GM12878 (cell line): ENCODE measurements around the gene CTRB2. TPM values are rescaled to one million over a fixed set of nuclear protein-coding genes. Genes with fewer than 3 reads are reported as not detected.

ENCODE experiments used
- ATAC-seq: fragments of 200-7000 bp; cut with Tn5 transposase; 3 replicates; pipeline ENCODE4 v1.9.1; 2020; ENCODE audit warnings: mild to moderate bottlenecking, moderate library complexity
- Bru-seq: library from RNA; stranded (reverse); fragments of 400-500 nt; gene quantifications from one replicate; lab custom pipeline; 2021; lab: Mats Ljungman, UMichigan
- BruChase-seq, 2 experiments: library from RNA; stranded (reverse); fragments of 400-500 nt; gene quantifications; one replicate each; lab custom pipeline; 2021; lab: Mats Ljungman, UMichigan
- BruUV-seq: library from RNA; stranded (reverse); fragments of 400-500 nt; replicated peaks from 2 replicates; lab custom pipeline; 2021; lab: Mats Ljungman, UMichigan
- CTCF ChIA-PET: fragments of 300-600 bp; sonication (Branson Sonifier 250); formaldehyde crosslinking; extraction: SDS; loops from one replicate; lab custom pipeline; 2021; ENCODE audit warnings: inconsistent platforms; lab: Yijun Ruan, JAX
- POLR2A ChIA-PET: fragments of 350-600 bp; formaldehyde crosslinking; extraction: SDS; loops from one replicate; lab custom pipeline; 2021; ENCODE audit warnings: inconsistent platforms; lab: Charles Lee
- RAD21 ChIA-PET: fragments of 300-600 bp; sonication (Branson Sonifier 250); formaldehyde crosslinking; loops from one replicate; lab custom pipeline; 2023; ENCODE audit warnings: antibody characterized with exemption; ENCODE audit not compliant: unreplicated experiment; lab: Charles Lee
- SMC1A ChIA-PET: fragments of 300-600 bp; sonication (Branson Sonifier 250); formaldehyde crosslinking; loops from one replicate; lab custom pipeline; 2023; ENCODE audit not compliant: unreplicated experiment, uncharacterized antibody; lab: Charles Lee
- DNase-seq: peaks from one replicate; pipeline ENCODE4 v3.0.0-alpha.2; 2011; ENCODE audit warnings: low read depth, low spot score
- FAIRE-seq: peaks from 3 replicates; lab custom pipeline; 2011; peaks lifted over from hg19 to GRCh38; lab: Jason Lieb, UNC
- H2AFZ ChIP-seq: 2 replicates; pipeline ENCODE4 v1.6.0; 2011; ENCODE audit warnings: low read depth, low read length, control low read depth; ENCODE audit not compliant: control insufficient read depth
- H3K27ac ChIP-seq: 2 replicates; pipeline ENCODE4 v1.5.1; 2011; ENCODE audit warnings: control low read depth; ENCODE audit not compliant: control insufficient read depth, insufficient read depth
- H3K27me3 ChIP-seq, 2 experiments: replicated peaks in 1 of 2; 2 replicates each; pipeline versions ENCODE4 v1.6.0 to v1.6.1; 2011; ENCODE audit warnings: low read length in 1 of 2; ENCODE audit not compliant: control insufficient read depth in 2 of 2, insufficient read depth in 2 of 2
- H3K36me3 ChIP-seq, 2 experiments: 2 replicates each; pipeline ENCODE4 v1.5.1; 2011; ENCODE audit warnings: low read length in 1 of 2; ENCODE audit not compliant: control insufficient read depth in 2 of 2, insufficient read depth in 2 of 2
- H3K4me1 ChIP-seq: 2 replicates; pipeline ENCODE4 v1.6.1; 2011; ENCODE audit warnings: mild to moderate bottlenecking, low read length, moderate library complexity, mixed read lengths; ENCODE audit not compliant: control insufficient read depth, insufficient read depth
- H3K4me2 ChIP-seq: 2 replicates; pipeline ENCODE4 v1.6.0; 2011; ENCODE audit warnings: control low read depth; ENCODE audit not compliant: control insufficient read depth, insufficient read depth
- H3K4me3 ChIP-seq: fragments of 200-600 bp; sonication (generic); 2 replicates; pipeline ENCODE4 v1.5.1; 2016
- H3K79me2 ChIP-seq: 2 replicates; pipeline ENCODE4 v1.6.0; 2011; ENCODE audit warnings: low read length; ENCODE audit not compliant: control insufficient read depth, insufficient read depth
- H3K9ac ChIP-seq: 2 replicates; pipeline ENCODE4 v1.8.0; 2011; ENCODE audit warnings: low read length, control low read depth, mixed read lengths; ENCODE audit not compliant: control insufficient read depth, insufficient read depth
- H3K9me3 ChIP-seq: replicated peaks from 3 replicates; pipeline ENCODE4 v1.5.1; 2011; ENCODE audit warnings: mild to moderate bottlenecking, low read length; ENCODE audit not compliant: control insufficient read depth, insufficient read depth
- H4K20me1 ChIP-seq: 2 replicates; pipeline ENCODE4 v1.6.0; 2011; ENCODE audit not compliant: control insufficient read depth, insufficient read depth
- BMI1 ChIP-seq: fragments of 450-650 bp; IDR thresholded peaks from 2 replicates; pipeline ENCODE4 v1.6.1; 2016; ENCODE audit warnings: mild to moderate bottlenecking, moderate library complexity, borderline replicate concordance
- CREB1 ChIP-seq: IDR thresholded peaks from 2 replicates; pipeline ENCODE4 v1.6.1; 2012; ENCODE audit warnings: low read depth, mild to moderate bottlenecking, inconsistent platforms
- DPF2 ChIP-seq: fragments of 450-650 bp; IDR thresholded peaks from 2 replicates; pipeline ENCODE4 v1.6.1; 2017; ENCODE audit warnings: mild to moderate bottlenecking
- NFYA ChIP-seq: IDR thresholded peaks from 2 replicates; pipeline ENCODE4 v1.6.1; 2011; ENCODE audit warnings: low read depth, mild to moderate bottlenecking, low read length, improper control_type of control experiment, borderline replicate concordance
- RB1 ChIP-seq: fragments of 450-650 bp; formaldehyde crosslinking; IDR thresholded peaks from 2 replicates; pipeline ENCODE4 v1.6.1; 2017; ENCODE audit warnings: mild to moderate bottlenecking, borderline replicate concordance
- STAT1 ChIP-seq: fragments of 450-650 bp; conservative IDR thresholded peaks from 2 replicates; pipeline ENCODE4 v1.6.1; 2014; ENCODE audit warnings: antibody characterized with exemption, mild to moderate bottlenecking
- TCF12 ChIP-seq: IDR thresholded peaks from 2 replicates; pipeline ENCODE4 v1.6.1; 2011; ENCODE audit warnings: low read depth, mild to moderate bottlenecking, low read length
- ZBED1 ChIP-seq: IDR thresholded peaks from 2 replicates; pipeline ENCODE4 v1.6.1; 2016; ENCODE audit warnings: borderline replicate concordance
- ZNF207 ChIP-seq: fragments of 450-650 bp; IDR thresholded peaks from 2 replicates; pipeline ENCODE4 v1.6.1; 2014; ENCODE audit warnings: antibody characterized with exemption, mild to moderate bottlenecking, borderline replicate concordance
- ZNF384 ChIP-seq: IDR thresholded peaks from 2 replicates; pipeline ENCODE4 v1.6.1; 2012; ENCODE audit warnings: low read depth, mild to moderate bottlenecking, low read length, improper control_type of control experiment, borderline replicate concordance
- WGBS: methylation state at CpG from one replicate; pipeline ENCODE4 v1.1.6; 2016; ENCODE audit warnings: low lambda C conversion rate; ENCODE audit not compliant: insufficient replicate concordance, insufficient coverage; ENCODE audit errors: missing lambda C conversion rate; 5-methylcytosine and 5-hydroxymethylcytosine counted together
- in situ Hi-C: fragments of 300-500 bp; cut with MboI; formaldehyde crosslinking; loops from 9 replicates; pipeline ENCODE4 v1.14.3; 2018; ENCODE audit warnings: mixed read lengths
- intact Hi-C: fragments of 100-400 bp; cut with micrococcal nuclease; formaldehyde crosslinking; loops from one replicate; pipeline ENCODE4 v1.14.2; 2022; ENCODE audit not compliant: unreplicated experiment
- long read RNA-seq, 2 experiments: library from polyadenylated mRNA; unstranded; transcript quantifications; one replicate each; pipeline ENCODE4 v2.0.0, GENCODE V29; 2019 to 2020
- polyA minus RNA-seq, 3 experiments: library from RNA; depleted of rRNA, polyadenylated mRNA; stranded (reverse); fragments of >200 nt; gene quantifications; 2 replicates each; pipeline ENCODE4 v1.2.3, GENCODE V29; 2011
- polyA plus RNA-seq, 11 experiments: library from polyadenylated mRNA; depleted of rRNA in 4 of 11; unstranded in 6 of 11; stranded (reverse) in 5 of 11; fragments of >200 nt; fragmentation: Nextera tagmentation in 4 of 11; fragmentation: Illumina TruSeq in 1 of 11; extraction: Ambion mirVana in 4 of 11; extraction: Trizol in 1 of 11; gene quantifications; 1 replicate in 1 of 11; 2 replicates in 10 of 11; pipeline versions ENCODE4 v1.2.1 to v1.2.3, GENCODE V29; 2011 to 2016; ENCODE audit warnings: inconsistent platforms in 2 of 11, missing spikeins in 2 of 11, low read depth in 1 of 11
- total RNA-seq, 4 experiments: library from RNA; depleted of rRNA in 3 of 4; stranded (reverse); fragments of >200 nt in 3 of 4; fragmentation: Illumina TruSeq in 1 of 4; extraction: Trizol in 1 of 4; gene quantifications; 2 replicates each; pipeline versions ENCODE4 v1.2.1 to v1.2.3, GENCODE V29; 2013 to 2021
- TF ChIP-seq, protein P1 (sequence below): IDR thresholded peaks from 2 replicates; pipeline ENCODE4 v1.6.1; 2012; ENCODE audit warnings: low read length, inconsistent platforms

The CTRB2 gene
- not detected in 2 replicates for total RNA-seq (2013; cell fraction: nucleolus; rRNA removed)
- total RNA-seq (2014; rRNA removed) (not detected in 2 replicates), total RNA-seq (2014; rRNA removed; fragmentation: Illumina TruSeq; extraction: Trizol) (not detected in 2 replicates), total RNA-seq (2021) (8.9 and 9.4 TPM in 2 replicates), polyA plus RNA-seq (2011; rRNA removed) (not detected in 2 replicates), polyA plus RNA-seq (2014; fragmentation: Illumina TruSeq; extraction: Trizol) (not detected in 2 replicates), polyA plus RNA-seq (2014; fragmentation: Nextera tagmentation; extraction: Ambion mirVana) (not detected), polyA plus RNA-seq (2014; rRNA removed) (not detected in 2 replicates), polyA plus RNA-seq (2016; fragmentation: Nextera tagmentation; extraction: Ambion mirVana) (not detected), polyA minus RNA-seq (2011; rRNA and poly(A)+ RNA removed) (not detected in 2 replicates), Bru-seq, nascent RNA (not detected), BruChase-seq, experiment 1, labeled RNA remaining after a 6-hour chase (not detected), BruChase-seq, experiment 2, labeled RNA remaining after a 2-hour chase (percentile 11 among the genes with signal in this experiment)
- polyA plus RNA-seq (2011; ENCODE audit: low read depth), result not detected
- not detected in 2 replicates for polyA plus RNA-seq (2011; cell fraction: cytosol; rRNA removed)
- not detected in 2 replicates for polyA plus RNA-seq (2011; cell fraction: nucleus; rRNA removed)
- not detected in 2 replicates for polyA plus RNA-seq (2012)
- not detected in 2 replicates for polyA minus RNA-seq (2011; cell fraction: cytosol; rRNA and poly(A)+ RNA removed)
- not detected in 2 replicates for polyA minus RNA-seq (2011; cell fraction: nucleus; rRNA and poly(A)+ RNA removed)
- long read RNA-seq, experiment 1, result 0 reads
- long read RNA-seq, experiment 2, result 0 reads

DNA sequence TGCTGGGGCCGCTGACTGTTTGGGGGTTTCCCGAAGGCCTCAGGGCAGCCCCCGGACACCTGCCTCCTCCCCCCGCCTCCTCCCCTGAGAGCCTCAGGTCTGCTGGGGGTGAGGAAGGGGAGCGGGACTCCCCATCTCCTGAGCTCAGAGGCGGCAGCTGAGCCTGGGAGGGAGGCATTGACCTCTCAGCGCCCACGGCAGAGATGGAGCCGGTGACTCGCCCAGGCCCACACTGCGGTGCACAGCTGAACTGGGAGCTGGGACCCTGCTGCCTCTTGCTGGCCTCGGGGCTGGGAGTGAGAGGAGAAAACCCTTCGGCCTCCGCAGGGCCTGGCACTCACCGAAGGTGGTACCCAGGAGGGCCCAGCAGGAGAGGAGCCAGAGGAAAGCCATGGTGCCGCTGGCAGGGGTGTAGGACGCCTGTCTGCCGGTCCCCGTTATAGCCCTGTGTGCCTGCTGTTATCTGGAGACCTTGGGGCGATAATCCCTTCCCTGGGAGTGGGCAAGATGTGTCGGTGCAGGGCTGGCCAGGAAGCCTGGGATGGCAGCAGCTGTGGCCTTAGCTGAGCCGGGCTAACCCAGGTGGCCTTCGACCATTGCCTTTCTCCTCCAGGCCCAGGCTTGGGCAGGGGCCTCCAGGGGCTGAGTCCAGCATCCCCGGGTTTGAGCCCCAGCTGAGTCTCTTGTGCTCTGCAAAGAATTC, at the start of gene CTRB2:
TSS of gene CTRB2 (minus strand) at position 413 of the 703 bp plus-strand sequence. CDS start at position 393, 20 bp downstream.
- TF ChIP-seq BMI1 (no peak), ZNF384 (no peak), TCF12 (0 out of 2 replicates have a peak, but pooled peaks have one; percentile 17), NFYA (no peak), CREB1 (no peak), STAT1 (no peak), ZNF207 (no peak), RB1 (no peak), DPF2 (0 out of 2 replicates have a peak, but pooled peaks have one; percentile 16), ZBED1 (no peak)
- TF ChIP-seq, protein P1, sequence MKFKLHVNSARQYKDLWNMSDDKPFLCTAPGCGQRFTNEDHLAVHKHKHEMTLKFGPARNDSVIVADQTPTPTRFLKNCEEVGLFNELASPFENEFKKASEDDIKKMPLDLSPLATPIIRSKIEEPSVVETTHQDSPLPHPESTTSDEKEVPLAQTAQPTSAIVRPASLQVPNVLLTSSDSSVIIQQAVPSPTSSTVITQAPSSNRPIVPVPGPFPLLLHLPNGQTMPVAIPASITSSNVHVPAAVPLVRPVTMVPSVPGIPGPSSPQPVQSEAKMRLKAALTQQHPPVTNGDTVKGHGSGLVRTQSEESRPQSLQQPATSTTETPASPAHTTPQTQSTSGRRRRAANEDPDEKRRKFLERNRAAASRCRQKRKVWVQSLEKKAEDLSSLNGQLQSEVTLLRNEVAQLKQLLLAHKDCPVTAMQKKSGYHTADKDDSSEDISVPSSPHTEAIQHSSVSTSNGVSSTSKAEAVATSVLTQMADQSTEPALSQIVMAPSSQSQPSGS, result no peak
- in situ Hi-C loops, result no loop called here
- no peaks in the 10 kb centered on the region for H3K27me3 ChIP-seq
- H3K36me3 ChIP-seq, result no peaks in the 10 kb centered on the region
- H4K20me1 ChIP-seq, result no peaks in the 10 kb centered on the region
- POLR2A ChIA-PET, result interaction anchor here (0.7 kb wide), 2 partner anchors 17 to 132 kb away, joined by 3 to 6 read pairs; no protein-coding TSS in a partner anchor
- H3K9me3 ChIP-seq, result no peaks in the 10 kb centered on the region
- peak within 1 kb of the TSS; percentile 68; the same call in 1 of the 2 replicates for H3K4me2 ChIP-seq
- CTCF ChIA-PET, result interaction anchor here (0.6 to 0.8 kb wide), 2 partner anchors 195 to 404 kb away, joined by 3 to 4 read pairs; no protein-coding TSS in a partner anchor
- RAD21 ChIA-PET, result interaction anchor here (0.8 kb wide), 1 partner anchor 172 kb away, joined by 3 read pairs; no protein-coding TSS in a partner anchor
- intact Hi-C loops, result no loop called here
- H3K27ac ChIP-seq, result no peak within 1 kb of the TSS
- SMC1A ChIA-PET, result no interaction called here
- H3K79me2 ChIP-seq, result no peaks in the 10 kb centered on the region
- BruUV-seq, result no TSS peak
- DNase-seq, result no peak
- no peak within 1 kb of the TSS for H3K9ac ChIP-seq
- peaks cover 5% of the 10 kb centered on the region for H3K4me1 ChIP-seq
- H3K4me3 ChIP-seq, result no peak within 1 kb of the TSS
- ATAC-seq, result peak; percentile 69
- no peak within 1 kb of the TSS for H2AFZ ChIP-seq
- no peak for FAIRE-seq
- WGBS, result 46% methylated on average over 24 of the region's 24 CpGs
